Loucy (cell line): ENCODE measurements around the gene SNX8.
A peak's percentile ranks its signal among the peaks of the same experiment; 100 is the strongest.

Experiments used
- CTCF ChIP-seq: fragments of 200-600 bp; sonication (generic); conservative IDR thresholded peaks from 2 replicates; pipeline ENCODE4 v1.5.1; 2014; ENCODE audit warnings: mild to moderate bottlenecking, antibody characterized with exemption, low read length
- EZH2phosphoT487 ChIP-seq: fragments of 200-600 bp; IDR thresholded peaks from 2 replicates; pipeline ENCODE4 v1.6.1; 2018; ENCODE audit warnings: antibody characterized with exemption, mild to moderate bottlenecking, moderate library complexity, borderline replicate concordance

- TF ChIP-seq CTCF (peak; percentile 85), EZH2phosphoT487 (no peak)
These were observed 66.9 kb downstream of the SNX8 start for GRCh38 chr7:2247141-2247995.
